HEK293 (cell line): ENCODE measurements around the gene TOMM70.

Experiments
- GFI1B ChIP-seq: fragments of 450-650 bp; formaldehyde crosslinking; IDR thresholded peaks from 2 replicates; pipeline ENCODE4 v1.5.1; 2016; ENCODE audit warnings: missing biosample characterization, missing genetic modification characterization
- MEIS1 ChIP-seq: sonication (generic); formaldehyde crosslinking; IDR thresholded peaks from 2 replicates; pipeline ENCODE4 v1.8.1; 2022; ENCODE audit warnings: missing genetic modification reagents, mild to moderate bottlenecking, borderline replicate concordance
- SETDB1 ChIP-seq: IDR thresholded peaks from one replicate; pipeline ENCODE4 v1.6.1; 2017; ENCODE audit warnings: mild to moderate bottlenecking, low read length, moderate library complexity, mixed read lengths; ENCODE audit not compliant: insufficient read length
- ZNF704 ChIP-seq: fragments of 450-650 bp; formaldehyde crosslinking; IDR thresholded peaks from 2 replicates; pipeline ENCODE4 v1.5.1; 2016; ENCODE audit warnings: missing biosample characterization, missing genetic modification characterization
- ZNF785 ChIP-seq: fragments of 450-650 bp; formaldehyde crosslinking; IDR thresholded peaks from 2 replicates; pipeline ENCODE4 v1.5.1; 2016; ENCODE audit warnings: missing biosample characterization, missing genetic modification characterization

DNA sequence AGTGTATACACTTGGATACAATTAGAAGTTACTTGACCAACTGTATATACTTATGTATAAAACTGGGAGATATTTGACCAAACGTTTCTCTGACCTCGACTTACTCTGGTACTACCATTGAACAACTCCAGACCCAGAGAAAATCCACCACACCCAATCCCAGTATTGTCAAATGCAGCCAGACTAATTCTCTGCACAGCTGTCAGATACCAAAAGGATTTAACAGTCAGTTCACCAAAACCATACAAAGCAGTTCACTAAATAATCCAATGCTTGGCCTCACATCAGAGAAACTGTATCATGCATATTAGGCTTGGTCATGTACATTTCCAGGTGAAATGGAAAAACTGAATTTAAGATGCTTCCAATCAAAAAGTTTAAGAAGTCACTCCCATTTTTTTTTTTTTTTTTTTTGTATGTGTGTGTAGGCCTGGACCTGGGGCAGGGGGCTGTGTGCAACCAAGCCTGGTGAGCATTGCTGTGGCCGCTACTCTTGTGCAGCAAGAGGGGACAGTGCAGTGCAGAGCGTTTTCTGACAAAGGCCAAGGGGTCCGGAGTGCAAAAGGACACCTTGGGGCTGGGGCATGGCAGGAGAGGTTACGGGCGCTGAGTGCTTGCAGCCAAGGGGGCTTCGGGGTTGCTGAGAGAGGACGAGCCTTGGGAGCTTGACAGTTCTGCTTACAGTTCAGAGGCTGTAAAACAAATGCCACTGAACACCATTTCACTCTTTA lies 1.4 kb downstream of the TOMM70 start:
- TF ChIP-seq MEIS1 (CRISPR knock-in tag), result no peak
- no peak for TF ChIP-seq GFI1B (tag by site-specific recombination)
- TF ChIP-seq ZNF704, result no peak
- no peak for TF ChIP-seq ZNF785 (tag by site-specific recombination)
- no peak for TF ChIP-seq SETDB1
